ENCODE measurements around the gene MCF2L.

Gene MCF2L

GRCh38 chr13:112995395-112996191, 26.6 kb downstream of the MCF2L start:
- DNase-seq (ENCODE audit: low spot score) (no peak), FAIRE-seq (peak; percentile 86)

GRCh38 chr13:112996671-112997091, 27.7 kb downstream of the MCF2L start:
- no peak for DNase-seq (ENCODE audit: low spot score)

GRCh38 chr13:112997188-112998130, 28.4 kb downstream of the MCF2L start:
- no peak for DNase-seq (ENCODE audit: low spot score)
- no peak for FAIRE-seq

More at GRCh38 chr13:112996671-112997091, 27.7 kb downstream of the MCF2L start:
- FAIRE-seq: no peak

- DNase-seq (ENCODE audit: low spot score): no peak
- FAIRE-seq: no peak
Measured at GRCh38 chr13:112998521-112999280, 29.7 kb downstream of the MCF2L start.

GRCh38 chr13:112999414-113000177, 30.6 kb downstream of the MCF2L start:
- no peak for FAIRE-seq
- DNase-seq (ENCODE audit: low spot score): no peak

- no peak for FAIRE-seq
- no peak for DNase-seq (ENCODE audit: low spot score)
Measured at GRCh38 chr13:113000575-113000974, 31.6 kb downstream of the MCF2L start.

- FAIRE-seq (peak; percentile 89), DNase-seq (ENCODE audit: low spot score) (peak; percentile 89)
Measured at GRCh38 chr13:113001241-113002140, 32.5 kb downstream of the MCF2L start.

- peak; percentile 86 for FAIRE-seq
- peak; percentile 77 for DNase-seq (ENCODE audit: low spot score)
Measured at GRCh38 chr13:113002206-113002912, 33.3 kb downstream of the MCF2L start.

- DNase-seq (ENCODE audit: low spot score) (no peak), FAIRE-seq (no peak)
Measured at GRCh38 chr13:113002913-113003290, 33.9 kb downstream of the MCF2L start.

GRCh38 chr13:113004126-113004525, 35.1 kb downstream of the MCF2L start:
- no peak for DNase-seq (ENCODE audit: low spot score)
- no peak for FAIRE-seq

- no peak for DNase-seq (ENCODE audit: low spot score)
Measured at GRCh38 chr13:113005076-113005865, 36.3 kb downstream of the MCF2L start.

GRCh38 chr13:113005997-113006396, 37.0 kb downstream of the MCF2L start:
- FAIRE-seq: peak; percentile 20

More at GRCh38 chr13:113005076-113005865, 36.3 kb downstream of the MCF2L start:
- peak; percentile 32 for FAIRE-seq

GRCh38 chr13:113006660-113007059, 37.6 kb downstream of the MCF2L start:
- DNase-seq (ENCODE audit: low spot score) (no peak), FAIRE-seq (no peak)

More at GRCh38 chr13:113005997-113006396, 37.0 kb downstream of the MCF2L start:
- DNase-seq (ENCODE audit: low spot score): no peak

- no peak for DNase-seq (ENCODE audit: low spot score)
- no peak for FAIRE-seq
Measured at GRCh38 chr13:113008851-113009250, 39.8 kb downstream of the MCF2L start.

GRCh38 chr13:113009743-113010509, 40.9 kb downstream of the MCF2L start:
- DNase-seq (ENCODE audit: low spot score) (peak; percentile 36), FAIRE-seq (no peak)

- FAIRE-seq: no peak
Measured at GRCh38 chr13:113010510-113010865, 41.5 kb downstream of the MCF2L start.

GRCh38 chr13:113013303-113013702, 44.3 kb downstream of the MCF2L start:
- DNase-seq (ENCODE audit: low spot score) (no peak), FAIRE-seq (no peak)

More at GRCh38 chr13:113010510-113010865, 41.5 kb downstream of the MCF2L start:
- DNase-seq (ENCODE audit: low spot score): no peak

Measured in urothelium cell line (cell line).